HUES6 (cell line): Measurements from ENCODE around the gene TMIGD1.

Experiments used
- H3K27ac ChIP-seq: 2 replicates; pipeline ENCODE4 v1.7.0; 2013; ENCODE audit warnings: low read depth, mild to moderate bottlenecking, low read length, inconsistent platforms
- H3K27me3 ChIP-seq: 2 replicates; pipeline ENCODE4 v1.6.1; 2013; ENCODE audit warnings: low read length; ENCODE audit not compliant: control insufficient read depth, insufficient read depth
- H3K36me3 ChIP-seq: 2 replicates; pipeline ENCODE4 v1.6.1; 2013; ENCODE audit warnings: low read length; ENCODE audit not compliant: control insufficient read depth, insufficient read depth
- H3K4me1 ChIP-seq: 2 replicates; pipeline ENCODE4 v1.6.1; 2013; ENCODE audit warnings: low read length; ENCODE audit not compliant: control insufficient read depth, insufficient read depth
- H3K4me3 ChIP-seq: 2 replicates; pipeline ENCODE4 v1.5.1; 2013; ENCODE audit warnings: low read depth, low read length
- H3K9ac ChIP-seq: one replicate; pipeline ENCODE4 v1.6.1; 2013; ENCODE audit warnings: mild to moderate bottlenecking, low read length
- H3K9me3 ChIP-seq: 2 replicates; pipeline ENCODE4 v1.6.1; 2013; ENCODE audit warnings: low read depth, low read length; ENCODE audit not compliant: control insufficient read depth, insufficient read depth

TMIGD1 gene

DNA sequence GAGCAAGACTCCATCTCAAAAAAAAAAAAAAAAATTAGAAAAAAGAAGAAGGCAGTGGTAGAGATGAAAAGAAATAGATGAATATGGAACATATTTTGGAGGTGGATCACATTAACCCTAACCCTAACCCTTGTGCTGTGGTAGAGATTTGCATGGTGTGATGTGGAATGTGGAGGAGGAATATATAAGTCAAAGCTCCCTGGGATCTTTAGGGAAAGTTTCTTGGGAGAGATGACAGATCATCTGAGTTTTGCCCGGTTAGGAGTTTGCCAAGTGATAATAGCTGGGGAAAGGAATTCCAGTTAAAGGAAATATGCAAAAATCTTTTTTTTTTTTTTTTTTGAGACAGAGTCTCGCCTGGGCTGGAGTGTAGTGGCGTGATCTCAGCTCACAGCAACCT is 29.1 kb downstream of the TMIGD1 start:
- Histone ChIP-seq H3K27ac (no peak overlapping the region), H3K9me3 (no peaks in the 10 kb centered on the region), H3K27me3 (no peaks in the 10 kb centered on the region), H3K9ac (no peak overlapping the region), H3K36me3 (no peaks in the 10 kb centered on the region), H3K4me3 (no peak overlapping the region), H3K4me1 (no peaks in the 10 kb centered on the region)

DNA sequence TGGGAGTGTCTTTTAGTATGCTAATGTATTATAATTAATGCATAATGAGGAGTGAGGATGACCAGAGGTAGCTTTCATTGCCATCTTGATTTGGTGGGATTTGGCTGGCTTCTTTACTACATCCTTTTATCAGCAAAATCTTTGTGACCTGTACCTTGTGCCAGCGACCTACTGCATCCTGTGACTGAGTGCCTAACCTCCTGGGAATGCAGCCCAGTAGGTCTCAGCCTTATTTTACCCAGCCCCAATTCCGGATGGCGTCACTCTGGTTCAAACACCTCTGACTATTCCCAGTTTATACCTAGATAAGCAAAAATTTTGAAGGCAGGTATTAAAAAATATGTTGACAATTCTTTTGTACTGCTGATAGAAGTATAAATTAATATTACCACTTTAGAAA is 31.6 kb downstream of the TMIGD1 start:
- Histone ChIP-seq H3K9me3 (no peaks in the 10 kb centered on the region), H3K9ac (no peak overlapping the region), H3K4me3 (no peak overlapping the region), H3K4me1 (no peaks in the 10 kb centered on the region), H3K27ac (no peak overlapping the region), H3K27me3 (no peaks in the 10 kb centered on the region), H3K36me3 (no peaks in the 10 kb centered on the region)

DNA sequence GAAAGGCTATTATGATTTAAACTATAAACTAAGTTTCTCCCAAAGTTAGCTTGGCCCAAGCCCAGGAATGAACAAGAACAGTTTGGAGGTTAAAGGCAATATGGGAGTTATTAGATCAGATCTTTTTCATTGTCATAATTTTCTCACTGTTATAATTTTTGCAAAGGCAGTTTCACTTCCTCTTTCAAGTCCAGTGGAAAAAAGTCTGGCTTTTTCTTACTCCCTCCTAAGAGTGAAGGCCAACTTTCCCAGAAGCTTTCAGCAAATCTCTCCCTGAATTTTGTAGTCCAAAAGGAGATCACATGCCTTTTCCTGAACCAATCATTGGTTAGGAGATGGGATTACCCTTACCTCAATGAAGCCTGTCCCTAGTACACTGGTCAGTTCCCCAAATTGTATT is 33.0 kb downstream of the TMIGD1 start:
- Histone ChIP-seq H3K27ac (no peak overlapping the region), H3K9me3 (no peaks in the 10 kb centered on the region), H3K4me1 (no peaks in the 10 kb centered on the region), H3K27me3 (no peaks in the 10 kb centered on the region), H3K36me3 (no peaks in the 10 kb centered on the region), H3K9ac (no peak overlapping the region), H3K4me3 (no peak overlapping the region)

DNA sequence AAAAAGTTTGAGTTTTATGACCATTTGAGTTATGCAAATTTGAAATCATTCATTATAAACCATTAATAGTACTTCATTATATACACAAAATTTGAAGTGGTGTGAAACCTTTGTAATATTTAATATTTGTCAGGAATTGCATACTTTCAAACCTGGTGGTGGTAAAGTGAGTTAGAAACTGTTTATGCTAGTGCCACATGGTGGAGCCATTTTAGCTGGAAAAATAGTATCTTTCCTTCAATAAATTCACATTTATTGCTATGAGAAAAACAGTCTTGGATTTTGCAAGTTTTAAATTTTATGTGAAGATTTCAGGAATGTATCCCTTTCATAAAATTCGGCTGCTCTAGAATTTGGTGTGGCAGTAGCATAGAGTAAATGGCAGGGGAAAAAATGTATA is 34.9 kb downstream of the TMIGD1 start:
- Histone ChIP-seq H3K9me3 (no peaks in the 10 kb centered on the region), H3K4me3 (no peak overlapping the region), H3K27ac (no peak overlapping the region), H3K9ac (no peak overlapping the region), H3K27me3 (no peaks in the 10 kb centered on the region), H3K36me3 (no peaks in the 10 kb centered on the region), H3K4me1 (no peaks in the 10 kb centered on the region)

DNA sequence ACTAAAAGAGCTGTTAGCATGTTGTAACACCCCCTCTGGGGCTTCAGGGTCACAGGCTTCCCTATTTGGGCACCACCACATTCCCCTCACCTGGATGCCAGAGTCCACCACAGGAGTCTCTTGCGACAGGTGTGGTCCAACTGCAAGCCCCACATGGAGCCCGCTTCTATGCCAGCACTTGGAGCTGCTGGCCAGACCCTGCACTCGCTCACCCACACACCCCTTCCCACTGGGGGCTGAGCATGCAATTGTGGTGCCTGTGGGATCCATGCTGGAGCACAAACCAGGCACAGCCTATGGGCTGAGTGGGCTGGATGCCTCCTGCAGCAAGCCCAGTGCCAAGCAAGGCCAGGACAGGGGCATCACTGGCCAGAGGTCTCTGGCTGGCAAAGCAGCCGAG is 36.1 kb downstream of the TMIGD1 start:
- Histone ChIP-seq H3K4me3 (no peak overlapping the region), H3K27ac (no peak overlapping the region), H3K4me1 (no peaks in the 10 kb centered on the region), H3K36me3 (no peaks in the 10 kb centered on the region), H3K9me3 (no peaks in the 10 kb centered on the region), H3K27me3 (no peaks in the 10 kb centered on the region), H3K9ac (no peak overlapping the region)

DNA sequence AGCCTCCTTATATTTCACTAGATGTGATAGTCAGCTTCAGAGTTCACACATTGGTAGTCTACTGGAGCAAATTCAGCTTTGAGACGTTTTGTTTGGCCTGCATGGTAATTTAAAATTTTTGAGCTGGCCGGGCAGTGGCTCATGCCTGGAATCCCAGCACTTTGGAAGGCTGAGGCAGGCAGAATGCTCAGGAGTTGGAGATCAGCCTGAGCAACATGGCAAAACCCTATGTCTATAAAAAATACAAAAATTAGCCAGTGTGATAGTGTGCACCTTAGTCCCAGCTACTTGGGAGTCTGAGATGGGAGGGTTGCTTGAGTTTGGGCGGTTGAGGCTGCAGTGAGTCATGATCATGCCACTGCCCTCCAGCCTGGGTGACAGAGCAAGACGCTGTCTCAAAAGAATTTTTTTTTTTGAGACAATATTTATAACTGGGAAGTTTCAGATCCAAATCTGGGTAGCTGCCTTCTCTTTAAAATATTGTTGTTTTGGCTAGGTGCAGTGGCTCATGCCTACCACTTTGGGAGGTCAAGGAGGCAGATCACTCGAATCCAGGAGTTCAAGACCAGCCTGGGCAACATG is 37.3 kb downstream of the TMIGD1 start:
- no peaks in the 10 kb centered on the region for H3K36me3 ChIP-seq

DNA sequence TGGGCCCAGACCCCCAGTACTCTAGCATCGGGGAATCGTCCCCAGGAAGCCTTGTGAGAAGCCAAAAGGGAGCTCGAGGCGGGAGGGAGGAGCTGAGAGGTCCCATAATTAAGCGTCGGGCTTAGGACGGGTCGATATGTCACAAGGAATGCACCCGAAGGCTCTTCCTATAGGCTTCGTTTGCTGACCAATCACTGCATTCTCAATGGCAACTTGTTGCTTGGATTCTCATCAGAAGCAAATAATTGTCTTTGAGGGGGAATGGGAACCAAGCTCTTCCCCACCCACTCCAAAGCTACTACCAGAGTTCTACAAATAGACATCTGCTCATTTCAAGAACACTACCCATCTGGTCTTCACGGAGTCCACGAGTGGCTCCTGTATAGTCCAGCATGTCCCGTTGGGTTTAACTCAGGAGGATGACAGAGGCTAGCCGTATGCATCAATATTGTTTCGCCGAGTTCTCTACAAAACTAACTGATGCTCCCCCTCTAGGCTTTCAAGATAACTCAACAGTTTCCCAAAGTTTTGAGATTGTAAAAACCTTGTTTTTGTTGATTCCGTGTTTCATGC is 41.5 kb downstream of the TMIGD1 start:
- Histone ChIP-seq H3K36me3 (peaks cover 17% of the 10 kb centered on the region), H3K9me3 (no peaks in the 10 kb centered on the region), H3K4me3 (peak overlapping the region; percentile 77), H3K9ac (peak overlapping the region; percentile 82), H3K27ac (peak overlapping the region; percentile 76; the same call in 1 of the 2 replicates), H3K27me3 (no peaks in the 10 kb centered on the region), H3K4me1 (0 out of 2 replicates have a peak, but pooled peaks cover 5% of the 10 kb centered on the region)

More for the DNA sequence above, 37.3 kb downstream of the TMIGD1 start:
- Histone ChIP-seq H3K27ac (no peak overlapping the region), H3K9ac (no peak overlapping the region), H3K4me1 (no peaks in the 10 kb centered on the region), H3K9me3 (no peaks in the 10 kb centered on the region), H3K4me3 (no peak overlapping the region), H3K27me3 (no peaks in the 10 kb centered on the region)

DNA sequence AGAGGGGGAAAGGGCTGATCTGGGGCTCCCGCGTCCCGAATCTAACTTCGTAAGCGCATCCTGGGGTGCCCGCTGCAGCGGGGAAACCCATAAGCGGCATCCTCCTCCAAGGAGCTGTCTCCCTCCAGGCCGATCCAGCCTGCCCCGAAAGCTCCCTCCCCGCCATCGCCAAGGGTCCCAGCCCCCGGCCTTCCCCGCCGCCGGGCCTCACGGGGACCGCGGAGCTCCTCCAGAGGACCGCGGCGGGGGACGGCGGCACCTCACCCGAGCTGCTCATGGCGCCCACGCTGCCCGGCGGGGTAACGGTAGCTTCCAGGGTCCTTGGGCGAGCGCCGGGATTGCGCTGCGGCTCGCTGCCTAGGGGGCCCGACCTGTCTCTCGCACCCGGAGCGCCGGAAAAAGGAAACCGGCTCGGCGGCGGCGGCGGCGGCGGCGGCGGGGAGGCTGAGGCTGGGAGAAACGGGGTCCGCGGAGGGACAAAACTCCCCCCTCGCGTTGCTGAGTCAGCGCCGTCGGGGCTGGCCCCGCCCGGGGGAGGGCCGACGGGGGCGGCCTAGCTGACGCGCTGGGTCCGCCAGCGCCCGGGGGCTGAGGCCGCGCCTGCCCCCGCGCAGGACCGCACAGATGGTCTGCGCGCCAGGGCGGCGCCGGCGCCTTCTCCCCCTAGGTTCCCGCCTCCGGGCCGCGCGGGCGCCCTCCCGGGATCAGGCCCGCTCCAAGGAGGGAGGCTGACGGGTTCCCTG is 42.1 kb downstream of the TMIGD1 start, which contains the start of gene BLMH:
TSS of gene BLMH (minus strand) at position 402 of the 743 bp plus-strand sequence. CDS start at position 277, 125 bp downstream.
- H3K27ac ChIP-seq = peak within 1 kb of the TSS; percentile 81; the same call in 1 of the 2 replicates
- H3K9ac ChIP-seq = peak within 1 kb of the TSS; percentile 82
- H3K27me3 ChIP-seq = no peaks in the 10 kb centered on the region
- H3K4me3 ChIP-seq = peak within 1 kb of the TSS; percentile 77
- H3K4me1 ChIP-seq = 0 out of 2 replicates have a peak, but pooled peaks cover 5% of the 10 kb centered on the region
- H3K9me3 ChIP-seq = no peaks in the 10 kb centered on the region
- H3K36me3 ChIP-seq = peaks cover 24% of the 10 kb centered on the region

DNA sequence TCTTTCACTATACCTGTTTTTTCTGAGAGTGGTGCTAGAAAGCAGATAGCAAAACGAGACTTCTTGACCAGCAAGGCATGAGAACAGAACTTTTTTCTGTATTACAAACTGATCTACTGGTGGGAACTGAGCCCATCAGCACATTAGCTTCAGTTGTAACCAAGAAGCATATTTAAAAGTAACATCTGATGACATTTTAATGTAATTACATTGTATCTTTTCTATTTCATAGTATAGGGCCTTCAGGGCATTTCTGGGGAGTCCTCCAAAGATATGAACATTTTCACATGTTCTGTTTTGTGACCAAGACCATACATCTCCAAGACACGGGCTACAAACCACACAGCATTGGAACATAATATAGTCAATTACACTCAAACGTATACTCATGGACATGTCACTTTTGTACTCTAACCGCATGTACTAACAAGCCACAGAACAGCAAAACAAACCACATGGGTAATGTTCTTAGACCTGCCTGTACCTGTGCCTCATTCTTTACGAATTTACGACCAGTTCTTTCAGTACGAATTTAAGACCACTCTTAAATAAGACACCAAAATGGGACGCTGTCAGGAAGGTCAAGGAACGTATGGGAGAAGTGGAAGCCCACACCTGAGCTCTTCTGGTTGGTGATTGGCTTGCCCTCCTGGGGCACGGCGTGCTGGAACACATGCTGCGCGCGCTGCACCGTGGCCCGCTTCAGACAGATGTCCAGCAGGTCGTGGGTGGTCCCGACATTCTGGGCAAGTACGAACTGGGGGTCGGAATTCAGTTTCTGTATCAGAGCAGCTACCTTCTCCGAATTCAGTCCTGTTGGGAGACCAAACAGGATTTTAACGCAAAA is 42.9 kb downstream of the TMIGD1 start:
- peak overlapping the region; percentile 82 for H3K9ac ChIP-seq
- peak overlapping the region; percentile 77 for H3K4me3 ChIP-seq
- no peaks in the 10 kb centered on the region for H3K27me3 ChIP-seq
- H3K36me3 ChIP-seq = peaks cover 31% of the 10 kb centered on the region
- no peaks in the 10 kb centered on the region for H3K9me3 ChIP-seq
- 0 out of 2 replicates have a peak, but pooled peaks cover 5% of the 10 kb centered on the region for H3K4me1 ChIP-seq
- peak overlapping the region; percentile 81; the same call in 1 of the 2 replicates for H3K27ac ChIP-seq

DNA sequence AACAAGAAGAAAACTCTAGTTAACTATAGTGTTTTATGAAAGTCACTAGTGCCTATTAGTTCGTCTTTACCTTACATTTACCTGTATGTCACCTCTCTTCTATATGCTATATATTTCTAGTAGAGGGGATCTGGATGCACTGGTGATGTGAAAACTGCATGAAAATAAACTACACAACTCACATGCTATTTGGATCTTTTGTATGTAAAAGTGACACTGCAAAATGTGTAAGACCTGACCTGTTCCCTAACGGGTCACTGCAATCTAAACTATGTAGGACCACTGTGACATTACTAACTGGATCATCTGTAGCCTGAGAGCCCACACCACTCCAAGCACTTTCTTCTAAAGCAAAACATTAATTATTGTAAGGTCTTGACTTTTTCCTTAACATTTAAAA is 43.8 kb downstream of the TMIGD1 start:
- Histone ChIP-seq H3K4me3 (no peak overlapping the region), H3K36me3 (peaks cover 39% of the 10 kb centered on the region), H3K9me3 (no peaks in the 10 kb centered on the region), H3K9ac (no peak overlapping the region), H3K27ac (no peak overlapping the region), H3K4me1 (0 out of 2 replicates have a peak, but pooled peaks cover 5% of the 10 kb centered on the region), H3K27me3 (no peaks in the 10 kb centered on the region)
